GM21423 (cell line): Measurements from ENCODE around the gene CD302.
"Not testable (repeated sequence)": the region's sequence is repeated elsewhere in the genome, so short reads cannot be mapped to it uniquely, and the experiment has no call there.

Experiments used
- ATAC-seq: cut with Tn5 transposase; IDR thresholded peaks from one replicate; pipeline ENCODE4 v1.9.1; 2021; ENCODE audit warnings: mild to moderate bottlenecking, moderate library complexity; ENCODE audit not compliant: unreplicated experiment

The CD302 gene

DNA sequence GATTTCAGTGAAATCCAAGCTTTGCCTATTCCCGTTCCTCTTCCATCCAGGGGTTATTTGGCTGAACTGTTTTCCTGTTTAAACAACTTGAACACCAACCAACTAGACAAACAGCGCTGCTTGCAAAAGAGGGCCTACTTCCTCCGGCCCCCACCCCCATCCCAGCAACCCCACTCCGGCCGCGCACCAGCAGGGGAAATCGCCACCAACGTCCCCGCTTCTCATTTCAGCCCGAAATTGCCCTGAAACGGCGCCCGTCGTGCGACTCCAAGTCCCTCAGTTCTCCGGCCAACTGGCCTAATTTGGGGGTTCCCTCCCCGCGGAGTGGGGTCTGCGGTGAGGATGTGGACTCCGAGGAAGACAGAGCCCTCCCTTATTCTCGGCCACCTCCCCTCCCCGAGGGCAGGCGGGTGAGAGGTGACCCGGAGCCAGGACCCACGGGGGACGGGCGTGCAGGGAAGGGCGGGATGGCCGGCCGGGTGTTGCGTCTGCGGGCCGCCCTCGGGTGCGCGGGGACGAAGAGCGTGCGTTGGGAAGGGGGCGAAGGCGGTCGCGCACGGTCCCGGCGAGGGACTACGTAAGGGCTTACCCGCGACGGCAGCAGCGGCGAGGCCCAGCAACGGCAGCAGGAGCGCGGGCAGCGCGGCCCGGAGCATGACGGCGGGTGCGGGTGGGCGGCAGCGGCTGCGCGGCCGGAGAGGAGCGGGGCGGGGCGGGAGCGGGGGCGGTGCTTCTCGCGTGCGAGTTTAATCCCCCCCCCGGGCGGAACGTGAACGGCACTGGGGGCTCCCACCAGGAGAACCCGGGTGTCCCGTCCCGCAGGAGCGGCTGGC is at the start of gene CD302:
CD302 (minus strand) TSS at position 666 of the 833 bp plus-strand sequence; CDS start at position 656, 10 bp downstream.
- peak; percentile 72 for ATAC-seq

GRCh38 chr2:159846564-159846963 is 48.6 kb upstream of the CD302 start:
- no peak for ATAC-seq

GRCh38 chr2:159840616-159841015 is 42.6 kb upstream of the CD302 start:
- no peak for ATAC-seq

- peak; percentile 41 for ATAC-seq
Measured at GRCh38 chr2:159832858-159833257, 34.9 kb upstream of the CD302 start.

- no peak for ATAC-seq
Measured at GRCh38 chr2:159832026-159832425, 34.0 kb upstream of the CD302 start.

DNA sequence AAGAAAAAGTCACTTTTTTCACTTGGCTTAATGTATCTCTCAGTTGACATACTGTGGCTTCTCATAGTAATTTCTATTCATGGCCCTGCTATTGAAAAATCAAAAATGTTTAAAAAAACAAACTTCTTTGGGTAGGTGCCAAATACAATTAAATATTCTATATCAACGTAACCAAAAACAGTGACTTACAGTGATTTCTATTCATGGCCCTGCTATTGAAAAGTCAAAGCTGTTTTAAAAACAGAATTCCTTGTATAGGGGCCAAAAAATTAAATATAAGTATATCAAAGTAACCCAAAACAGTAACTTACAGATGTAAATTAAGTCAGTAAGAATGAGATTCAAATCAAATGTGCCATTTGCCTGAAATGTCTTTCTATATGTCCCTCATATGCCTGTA is 31.4 kb upstream of the CD302 start:
- ATAC-seq: no peak

GRCh38 chr2:159828738-159829137 is 30.7 kb upstream of the CD302 start:
- no peak for ATAC-seq

DNA sequence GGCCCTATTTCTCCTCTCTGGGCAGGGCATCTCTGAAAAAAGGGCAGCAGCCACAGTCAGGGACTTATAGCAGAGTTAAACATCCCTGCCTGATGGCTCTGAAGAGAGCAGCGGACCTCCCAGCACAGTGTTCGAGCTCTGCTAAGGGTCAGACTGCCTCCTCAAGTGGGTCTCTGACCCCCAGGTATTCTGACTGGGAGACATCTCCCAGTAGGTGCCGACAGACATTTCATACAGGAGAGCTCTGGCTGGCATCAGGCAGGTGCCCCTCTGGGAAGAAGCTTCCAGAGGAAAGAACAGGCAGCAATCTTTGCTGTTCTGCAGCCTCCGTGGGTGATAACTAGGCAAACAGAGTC is 24.4 kb upstream of the CD302 start:
- ATAC-seq: not testable (repeated sequence)

- not testable (repeated sequence) for ATAC-seq
Measured at GRCh38 chr2:159821775-159822477, 23.9 kb upstream of the CD302 start.

GRCh38 chr2:159818940-159819339 is 20.9 kb upstream of the CD302 start:
- no peak for ATAC-seq

DNA sequence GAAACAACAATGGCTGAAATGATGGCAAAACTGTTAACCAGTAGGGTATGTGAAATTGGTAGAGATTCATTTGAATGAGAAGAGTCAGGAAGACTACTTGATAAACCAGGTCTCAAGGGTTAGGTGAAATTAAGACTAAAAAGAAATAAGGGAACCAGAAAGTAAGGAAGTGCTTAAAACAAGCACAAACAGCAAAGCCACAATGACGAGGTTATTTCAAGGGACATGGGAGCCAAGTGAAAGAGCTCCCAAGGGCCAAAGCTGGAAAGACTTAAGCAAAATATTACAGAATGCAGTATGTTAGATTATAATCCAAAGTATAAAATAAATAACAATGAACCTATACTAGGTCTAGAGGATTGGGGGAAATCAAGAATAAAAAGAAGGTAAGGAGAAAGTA is 19.3 kb upstream of the CD302 start:
- ATAC-seq: no peak

DNA sequence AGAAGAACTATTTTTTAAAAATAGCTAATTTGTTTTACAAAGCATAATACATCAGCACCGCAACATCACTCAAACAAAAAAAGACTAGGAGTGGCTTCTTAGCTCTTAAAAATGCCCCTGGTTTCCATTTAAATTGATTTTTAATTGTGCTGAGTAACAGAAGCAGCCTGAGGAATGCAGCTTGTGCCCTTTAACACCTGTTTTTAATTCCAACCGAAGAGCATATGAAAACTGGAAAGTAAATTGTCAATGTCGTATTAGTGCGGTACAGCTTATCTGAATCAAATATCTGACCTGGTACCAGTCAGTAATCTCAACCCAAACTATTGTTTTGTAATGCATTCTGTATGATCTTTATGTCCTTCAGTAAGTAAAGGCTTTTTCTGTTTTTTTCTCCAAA is 13.2 kb upstream of the CD302 start:
- no peak for ATAC-seq

DNA sequence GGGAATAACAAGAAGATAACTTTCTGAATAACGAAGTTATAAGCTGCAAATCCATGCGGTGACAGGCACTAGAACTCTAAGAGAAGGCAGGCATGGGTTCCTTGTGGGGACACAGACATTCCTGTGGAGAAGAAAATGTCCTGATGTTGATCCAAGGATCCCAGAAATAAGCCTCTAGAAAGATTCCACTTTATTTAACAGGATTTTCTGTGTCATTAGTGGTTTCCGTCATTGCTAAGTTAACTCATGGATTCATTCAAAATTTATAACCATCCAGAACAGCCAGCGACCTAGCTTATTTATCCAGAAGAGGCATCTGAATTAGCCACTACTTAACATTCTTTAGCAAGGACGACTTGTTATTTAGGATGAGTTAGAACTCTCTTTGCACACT is 10.0 kb upstream of the CD302 start:
- no peak for ATAC-seq

DNA sequence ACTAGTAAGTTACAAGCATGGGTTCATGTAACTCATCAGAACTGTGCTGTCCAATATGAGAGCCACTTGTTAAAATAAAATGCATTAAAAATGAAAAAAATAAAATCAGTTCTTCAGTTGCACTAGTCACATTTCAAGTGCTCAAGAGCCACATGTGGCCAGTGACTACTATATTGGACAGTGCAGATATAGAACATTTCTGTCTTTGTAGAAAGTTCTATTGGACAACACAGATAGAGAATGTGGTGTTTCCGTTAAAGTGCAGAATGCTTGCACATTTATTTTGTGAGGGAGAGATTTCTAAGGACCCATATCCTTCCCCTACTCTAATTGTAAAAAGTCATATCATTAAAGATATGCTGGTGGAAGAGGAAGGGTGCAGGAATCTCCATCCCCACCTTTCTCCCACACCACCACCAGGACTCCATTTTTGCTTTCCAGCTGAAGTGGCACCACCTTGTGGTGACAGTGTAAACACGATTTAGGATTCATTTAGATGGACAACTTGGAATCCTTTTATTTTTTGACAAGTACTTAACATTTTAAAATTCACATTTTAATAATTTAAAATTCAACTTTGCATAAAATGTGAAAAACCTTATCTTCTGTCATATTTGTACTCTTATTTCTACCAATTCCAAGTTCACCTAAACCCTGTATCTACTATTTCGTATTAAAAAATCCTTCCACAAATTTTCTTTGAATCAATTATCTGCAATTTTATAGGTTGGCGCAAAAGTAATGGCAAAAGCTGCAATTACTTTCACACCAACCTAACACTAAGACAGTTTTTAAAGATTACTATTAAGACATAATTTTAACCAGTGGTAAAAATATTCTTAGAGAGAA is 9.4 kb upstream of the CD302 start:
- ATAC-seq: no peak

- ATAC-seq: no peak
Measured at GRCh38 chr2:159804941-159805340, 6.9 kb upstream of the CD302 start.

- no peak for ATAC-seq
Measured at GRCh38 chr2:159803235-159803962, 5.4 kb upstream of the CD302 start.

DNA sequence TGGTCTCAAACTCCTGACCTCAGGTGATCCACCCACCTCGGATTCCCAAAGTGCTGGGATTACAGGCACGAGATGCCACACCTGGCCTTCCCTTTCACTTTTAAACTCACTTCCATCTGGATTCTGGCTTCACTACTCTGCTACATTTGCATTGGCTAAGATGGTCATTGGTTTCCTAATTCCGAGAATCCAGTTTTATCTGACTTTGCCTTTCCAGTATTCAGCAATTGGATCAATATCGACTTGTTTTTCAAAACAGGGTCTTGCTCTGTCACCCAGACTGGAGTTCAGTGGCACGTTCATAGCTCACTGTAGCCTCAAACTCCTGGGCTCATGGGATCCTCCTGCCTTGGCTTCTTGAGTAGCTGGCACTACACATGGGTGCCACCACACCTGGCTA is 4.7 kb upstream of the CD302 start:
- ATAC-seq: no peak

DNA sequence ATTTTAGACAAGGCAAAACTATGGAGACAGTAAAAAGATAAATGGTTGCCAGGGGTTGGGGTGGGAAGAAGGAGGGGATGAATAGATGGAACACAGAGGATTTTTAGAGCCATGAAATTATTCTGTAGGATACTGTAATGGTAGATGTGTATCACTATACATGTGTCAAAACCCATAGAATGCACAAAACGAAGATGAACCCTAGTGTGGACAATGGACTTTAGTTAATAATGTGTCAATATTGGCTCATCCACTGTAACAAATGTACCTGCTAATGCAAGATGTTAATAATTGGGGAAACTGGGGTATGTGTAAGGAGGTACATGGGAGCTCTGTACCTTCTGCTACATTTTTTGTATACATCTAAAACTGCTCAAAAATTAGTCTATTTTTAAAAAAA is 1.8 kb upstream of the CD302 start:
- ATAC-seq: no peak

- ATAC-seq: no peak
Measured at GRCh38 chr2:159798376-159798725, 343 bp upstream of the CD302 start.

DNA sequence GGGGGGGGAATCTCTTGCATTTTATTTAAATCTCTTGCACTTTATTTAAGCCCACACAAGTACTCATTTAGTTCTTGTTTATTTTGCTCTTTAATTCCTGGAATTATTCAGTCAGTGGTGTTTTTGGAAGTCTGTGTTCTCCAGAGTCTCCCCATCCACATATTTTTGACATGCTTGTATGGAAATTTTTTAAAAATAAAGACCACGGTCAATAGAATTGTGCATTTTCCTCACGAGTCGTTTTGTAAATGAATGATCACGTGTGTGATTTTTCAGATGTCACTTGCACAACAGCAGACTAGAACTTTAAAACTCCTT is 824 bp downstream of the CD302 start:
- ATAC-seq: no peak
